Pancreas (tissue), 10 donors: ENCODE measurements around the gene SERPINF2. TPM values are rescaled to one million over a fixed set of nuclear protein-coding genes. Genes with fewer than 3 reads are reported as not detected.
"Not testable (repeated sequence)": the region's sequence is repeated elsewhere in the genome, so short reads cannot be mapped to it uniquely, and the experiment has no call there.

ENCODE experiments used
- ATAC-seq, 4 donors: fragments of 200-7000 bp; cut with Tn5 transposase; one replicate each; pipeline versions ENCODE4 v1.8.0 to v1.9.1; 2020; ENCODE audit warnings: mild to moderate bottlenecking in 4 of 4, moderate library complexity in 4 of 4
- DNase-seq, 6 donors: peaks; one replicate each; pipeline ENCODE4 v3.0.0-alpha.2; 2020
- FAIRE-seq: peaks from 2 replicates; lab custom pipeline; 2012; peaks lifted over from hg19 to GRCh38; lab: Jason Lieb, UNC
- H3K27ac ChIP-seq, 4 donors: fragments of 200-600 bp; sonication (generic); 1 replicate in 3 of 4; 2 replicates in 1 of 4; pipeline versions ENCODE4 v1.5.0 to v1.8.0; 2020
- H3K27me3 ChIP-seq, 4 donors: fragments of 200-600 bp; one replicate each; pipeline ENCODE4 v1.8.0; 2021
- H3K36me3 ChIP-seq, 3 donors: fragments of 200-600 bp; sonication (generic) in 1 of 3; one replicate each; pipeline versions ENCODE4 v1.5.0 to v1.8.0; 2020 to 2021
- H3K4me1 ChIP-seq, 3 donors: fragments of 200-600 bp; one replicate each; pipeline ENCODE4 v1.8.0; 2021
- H3K4me3 ChIP-seq, 4 donors: fragments of 200-600 bp; sonication (generic) in 2 of 4; one replicate each; pipeline versions ENCODE4 v1.5.0 to v1.8.0; 2020 to 2021
- H3K9me3 ChIP-seq, 4 donors: fragments of 200-600 bp; one replicate each; pipeline ENCODE4 v1.8.0; 2021
- CTCF ChIP-seq, 4 donors: fragments of 200-600 bp; sonication (generic) in 3 of 4; IDR thresholded peaks; one replicate each; pipeline versions ENCODE4 v1.5.0 to v1.8.0; 2021; ENCODE audit warnings: antibody characterized with exemption in 4 of 4
- WGBS, 2 donors: extraction: QIAGEN DNeasy Blood & Tissue Kit; methylation state at CpG; one replicate each; pipeline ENCODE4 v1.1.7; 2013; 5-methylcytosine and 5-hydroxymethylcytosine counted together
- intact Hi-C, 3 donors: fragments of 100-400 bp; cut with DNase I; formaldehyde crosslinking; loops; one replicate each; pipeline versions ENCODE4 v1.11.1 to v1.14.2; 2022
- polyA plus RNA-seq, 2 donors: library from polyadenylated mRNA; stranded (reverse); fragments of 200-250 nt; gene quantifications; one replicate each; pipeline ENCODE4 v1.2.3, GENCODE V29; 2013
- total RNA-seq, 6 donors: library from RNA; stranded (reverse); fragmentation: NEBNext Ultra II Directional in 4 of 6; extraction: Animal tissue kit (Norgen Biotek cat#: 25700) in 4 of 6; gene quantifications; one replicate each; pipeline versions ENCODE4 v1.2.1 to v1.2.4, GENCODE V29; 2021 to 2023
- donor health status: healthy with polysubstance abuse.
- donor health status: DM: no; HTN: no; CAD: no; lungs with moderate emphysema.
- donor health status: DM: no; HTN: no; CAD: no.
- donor health status: control.
- donor health status: control.
- donor health status: Bipolar disorder and iron deficiency.
- donor health status: DM: yes; HTN: yes; CAD: no.
- donor health status: DM: no; HTN: no; CAD: no.
- donor health status: DM: no; HTN: no; CAD: no.
- donor health status: DM: yes; HTN: yes; CAD: no.

Gene SERPINF2
- total and polyA plus RNA-seq, 8 donors, result 1.4 to 8.8 (median 3.9) TPM

- Histone ChIP-seq H3K9me3 (no peaks in the 10 kb centered on the region), H3K27me3 (no peaks in the 10 kb centered on the region), H3K4me1 (no peaks in the 10 kb centered on the region), H3K27ac (no peak overlapping the region), H3K4me3 (no peak overlapping the region), H3K36me3 (no peaks in the 10 kb centered on the region)
- DNase-seq (no peak), ATAC-seq (no peak), FAIRE-seq (no peak)
- intact Hi-C loops, result no loop called here
- no peak for TF ChIP-seq CTCF (IDR thresholded peaks at IDR 0.05)
- WGBS, 2 donors, result 86 to 91% methylated on average over 12 of the region's 12 CpGs
Observed at GRCh38 chr17:1767358-1767757, 24.7 kb downstream of the SERPINF2 start.

- no peak overlapping the region for H3K27ac ChIP-seq
- H3K9me3 ChIP-seq, result no peaks in the 10 kb centered on the region
- DNase-seq (peak in 1 of 6 donors; percentile 58), FAIRE-seq (no peak), ATAC-seq (peak; percentile 38 to 67 (median 50))
- H3K36me3 ChIP-seq, result no peaks in the 10 kb centered on the region
- no peak overlapping the region for H3K4me3 ChIP-seq
- H3K27me3 ChIP-seq, result no peaks in the 10 kb centered on the region
- TF ChIP-seq CTCF (IDR thresholded peaks at IDR 0.05), result no peak
- intact Hi-C loops, result loop anchor here in 1 of 3 donors (10.0 kb wide), 1 partner anchor 45 kb away; the partner anchor contains the start of gene WDR81
- H3K4me1 ChIP-seq, result no peaks in the 10 kb centered on the region
- whole genome bisulfite sequencing, 2 donors, result 47 to 58% methylated on average over 21 of the region's 21 CpGs
Observed at GRCh38 chr17:1769822-1770477, 27.3 kb downstream of the SERPINF2 start.

GRCh38 chr17:1773000-1773695 is 30.5 kb downstream of the SERPINF2 start:
- not testable (repeated sequence) for H3K9me3 ChIP-seq, DNase-seq, H3K27ac ChIP-seq, H3K27me3 ChIP-seq, FAIRE-seq, H3K4me1 ChIP-seq, H3K4me3 ChIP-seq, H3K36me3 ChIP-seq
- intact Hi-C loops, result loop anchor here in 1 of 3 donors (10.0 kb wide), 1 partner anchor 48 kb away; the partner anchor contains the start of gene WDR81
- peak in 2 of 4 donors; percentile 7 to 27 for ATAC-seq
- WGBS, 2 donors, result 80 to 81% methylated on average over 12 of the region's 12 CpGs

GRCh38 chr17:1773696-1774181 is 31.1 kb downstream of the SERPINF2 start:
- intact Hi-C loops, result loop anchor here in 1 of 3 donors (10.0 kb wide), 1 partner anchor 49 kb away; the partner anchor contains the start of gene WDR81
- DNase-seq (no peak), ATAC-seq (peak in 1 of 4 donors; percentile 26), FAIRE-seq (no peak)
- H3K36me3 ChIP-seq, result peaks cover 0 to 9% (median 0%) of the 10 kb centered on the region in 3 donors
- no peaks in the 10 kb centered on the region for H3K9me3 ChIP-seq
- no peaks in the 10 kb centered on the region for H3K27me3 ChIP-seq
- TF ChIP-seq CTCF (IDR thresholded peaks at IDR 0.05), result no peak
- no peak overlapping the region for H3K4me3 ChIP-seq
- H3K4me1 ChIP-seq, result no peaks in the 10 kb centered on the region
- 50 to 64% methylated on average over 7 of the region's 7 CpGs for WGBS, 2 donors
- no peak overlapping the region for H3K27ac ChIP-seq

GRCh38 chr17:1774390-1775176 is 31.9 kb downstream of the SERPINF2 start:
- 90 to 92% methylated on average over 21 of the region's 21 CpGs for WGBS, 2 donors
- no peaks in the 10 kb centered on the region for H3K27me3 ChIP-seq
- no peak overlapping the region for H3K4me3 ChIP-seq
- intact Hi-C loops, result loop anchor here in 1 of 3 donors (10.0 kb wide), 1 partner anchor 50 kb away; the partner anchor contains the start of gene WDR81
- ATAC-seq (no peak), FAIRE-seq (no peak), DNase-seq (no peak)
- H3K9me3 ChIP-seq, result no peaks in the 10 kb centered on the region
- H3K27ac ChIP-seq, result no peak overlapping the region
- H3K36me3 ChIP-seq, result peaks cover 0 to 9% (median 0%) of the 10 kb centered on the region in 3 donors
- no peaks in the 10 kb centered on the region for H3K4me1 ChIP-seq
- no peak for TF ChIP-seq CTCF (IDR thresholded peaks at IDR 0.05)
